Measurements from ENCODE around the gene BIRC3. TPM values are rescaled to one million over a fixed set of nuclear protein-coding genes. Genes with fewer than 3 reads are reported as not detected.

BIRC3 gene
- total and polyA plus RNA-seq, 2 donors (not counting 1 experiment from before 2014, with no cell fraction given), result 107 to 428 TPM

DNA sequence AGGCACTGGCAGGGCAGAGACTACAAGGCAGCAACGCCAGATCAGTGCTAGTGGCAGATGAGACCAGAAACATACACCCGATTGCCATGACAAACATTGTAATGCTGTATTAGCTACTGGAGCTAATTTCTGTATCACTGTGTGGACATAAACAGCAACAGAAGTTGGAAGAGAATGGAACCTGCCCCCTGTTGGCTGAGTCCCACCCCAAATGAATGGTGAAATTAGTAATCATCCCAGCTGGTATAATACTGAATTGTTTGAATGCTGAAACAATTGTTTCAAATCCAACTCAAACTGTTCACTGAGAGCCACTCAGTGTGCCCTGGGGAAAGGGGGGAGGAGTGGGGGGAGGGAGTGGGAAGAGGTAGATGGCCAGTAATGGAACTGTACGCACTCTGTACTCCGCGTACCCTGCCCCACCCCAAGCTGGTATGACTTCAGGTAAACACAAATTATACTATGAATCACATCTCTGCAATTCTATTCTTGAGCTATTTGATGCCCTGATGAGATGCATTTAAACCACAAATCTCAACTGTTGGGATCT, 11.2 kb upstream of the BIRC3 start:
- no peak for DNase-seq
- Histone ChIP-seq H3K27me3 (replicated peaks in 1 of 4; ENCODE audit: control extremely low read depth in 1 of 4, control insufficient read depth in 3 of 4, insufficient read depth in 4 of 4, low read length in 3 of 4) (no peaks in the 10 kb centered on the region), H3K36me3 (replicated peaks in 1 of 2; ENCODE audit: control extremely low read depth in 1 of 2, control insufficient read depth in 1 of 2, extremely low read depth in 1 of 2, insufficient read depth in 2 of 2, low read length in 1 of 2) (no peaks in the 10 kb centered on the region), H3K9me3 (ENCODE audit: control extremely low read depth in 1 of 3, control insufficient read depth in 2 of 3, insufficient read depth in 1 of 3, low read length in 2 of 3) (peaks cover 5 to 24% (median 15%) of the 10 kb centered on the region in 3 donors), H2AFZ (ENCODE audit: insufficient read depth, low read depth, low read length, poor library complexity, severe bottlenecking) (peak overlapping the region; percentile 57), H3K4me3 (ENCODE audit: control extremely low read depth in 1 of 5, extremely low read depth in 1 of 5, insufficient read depth in 1 of 5, low read depth in 2 of 5, low read length in 4 of 5) (peak overlapping the region in 2 of 5 experiments; percentile 16 to 42), H3K4me1 (ENCODE audit: control insufficient read depth in 2 of 2, insufficient read depth in 2 of 2, low read length in 2 of 2) (peaks cover 69 to 78% of the 10 kb centered on the region in 2 donors), H3K4me2 (replicated peaks; ENCODE audit: low read depth, low read length, poor library complexity, severe bottlenecking) (peak overlapping the region; percentile 71), H4K20me1 (ENCODE audit: control insufficient read depth, insufficient read depth, low read length, poor library complexity, severe bottlenecking) (no peaks in the 10 kb centered on the region), H3K27ac (ENCODE audit: low read length in 2 of 2) (peak overlapping the region; percentile 82 to 92), H3K9ac (ENCODE audit: low read length) (peak overlapping the region; percentile 47), H3K79me2 (ENCODE audit: control insufficient read depth, insufficient read depth, low read length) (peaks cover 63% of the 10 kb centered on the region)
- 53% methylated on average over 2 of the region's 5 CpGs for WGBS (ENCODE audit: insufficient coverage)
- ATAC-seq (ENCODE audit: low read depth), result peak; percentile 19
- no peak for TF ChIP-seq EZH2 (IDR thresholded peaks at IDR 0.05; ENCODE audit: borderline replicate concordance, insufficient read depth, low read depth, low read length, poor library complexity, severe bottlenecking)
- POLR2A ChIA-PET, result interaction anchor here (1.1 to 2.9 kb wide), 4 partner anchors 8 to 12 kb away, joined by 10 to 29 read pairs (median 16); no protein-coding TSS in a partner anchor
- H3K9me3 Mint-ChIP-seq (ENCODE audit: insufficient read depth), result peaks cover 6% of the 10 kb centered on the region
- peak overlapping the region; percentile 60 for H3K4me3 Mint-ChIP-seq
- no peaks in the 10 kb centered on the region for H3K27me3 Mint-ChIP-seq
- CTCF ChIA-PET, result interaction anchor here (1.1 to 17.9 kb wide), 8 partner anchors 9 to 38 kb away, joined by 3 to 588 read pairs (median 8); partner anchors contain the start of gene BIRC3
- intact Hi-C loops (cut with micrococcal nuclease), result loop anchor here (1.0 to 5.0 kb wide), 4 partner anchors 8 to 41 kb away; partner anchors contain the start of genes BIRC2 and BIRC3
- H3K27ac Mint-ChIP-seq, result peak overlapping the region; percentile 93
- peaks cover 66% of the 10 kb centered on the region for H3K4me1 Mint-ChIP-seq

DNA sequence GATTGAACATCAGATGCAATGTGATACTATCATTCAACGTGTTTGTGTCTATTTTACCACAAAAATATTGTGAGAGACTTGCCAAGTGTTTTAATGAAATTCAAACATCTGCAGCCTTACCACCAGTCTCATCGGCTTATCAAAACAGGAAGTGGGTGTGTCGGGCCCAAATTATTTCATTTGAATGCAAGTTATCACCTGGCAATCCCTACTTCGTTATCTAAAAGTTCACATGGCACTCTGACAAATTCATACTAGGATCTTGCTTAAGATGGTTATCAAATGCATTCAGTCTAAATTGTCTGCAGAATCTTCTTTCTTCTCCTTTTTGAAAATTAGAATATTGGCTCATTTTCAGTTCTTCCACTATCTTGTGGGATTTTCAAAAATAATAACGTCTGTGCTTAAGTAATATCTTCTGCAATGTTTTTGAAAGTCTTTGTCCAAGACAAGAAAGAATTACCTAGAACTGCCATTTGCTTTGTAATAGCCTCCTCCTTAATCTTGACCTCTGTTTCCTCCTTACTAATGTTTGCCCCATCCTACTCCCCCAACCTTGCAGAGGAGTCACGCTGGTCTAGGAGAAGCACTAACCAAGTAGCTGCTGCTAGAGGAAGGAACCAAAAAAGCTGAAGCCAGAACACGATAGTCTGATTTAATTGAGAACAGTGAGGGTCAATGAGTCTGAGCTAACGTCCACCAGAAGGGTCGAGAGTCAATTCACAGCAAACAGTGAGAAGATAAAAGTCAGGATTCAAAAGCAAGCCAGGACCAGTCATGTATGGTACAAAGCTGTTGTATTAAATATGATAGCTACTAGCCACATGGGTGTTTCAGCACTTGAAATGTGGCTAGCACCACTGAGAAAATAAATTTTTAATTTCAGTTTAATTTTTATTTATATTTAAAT, 10.2 kb upstream of the BIRC3 start:
- no peak for TF ChIP-seq EZH2 (IDR thresholded peaks at IDR 0.05; ENCODE audit: borderline replicate concordance, insufficient read depth, low read depth, low read length, poor library complexity, severe bottlenecking)
- TF ChIP-seq, protein P1, sequence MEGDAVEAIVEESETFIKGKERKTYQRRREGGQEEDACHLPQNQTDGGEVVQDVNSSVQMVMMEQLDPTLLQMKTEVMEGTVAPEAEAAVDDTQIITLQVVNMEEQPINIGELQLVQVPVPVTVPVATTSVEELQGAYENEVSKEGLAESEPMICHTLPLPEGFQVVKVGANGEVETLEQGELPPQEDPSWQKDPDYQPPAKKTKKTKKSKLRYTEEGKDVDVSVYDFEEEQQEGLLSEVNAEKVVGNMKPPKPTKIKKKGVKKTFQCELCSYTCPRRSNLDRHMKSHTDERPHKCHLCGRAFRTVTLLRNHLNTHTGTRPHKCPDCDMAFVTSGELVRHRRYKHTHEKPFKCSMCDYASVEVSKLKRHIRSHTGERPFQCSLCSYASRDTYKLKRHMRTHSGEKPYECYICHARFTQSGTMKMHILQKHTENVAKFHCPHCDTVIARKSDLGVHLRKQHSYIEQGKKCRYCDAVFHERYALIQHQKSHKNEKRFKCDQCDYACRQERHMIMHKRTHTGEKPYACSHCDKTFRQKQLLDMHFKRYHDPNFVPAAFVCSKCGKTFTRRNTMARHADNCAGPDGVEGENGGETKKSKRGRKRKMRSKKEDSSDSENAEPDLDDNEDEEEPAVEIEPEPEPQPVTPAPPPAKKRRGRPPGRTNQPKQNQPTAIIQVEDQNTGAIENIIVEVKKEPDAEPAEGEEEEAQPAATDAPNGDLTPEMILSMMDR (IDR thresholded peaks at IDR 0.05), result no peak
- intact Hi-C loops (cut with micrococcal nuclease), result loop anchor here (1.0 to 5.0 kb wide), 4 partner anchors 9 to 40 kb away; partner anchors contain the start of genes BIRC2 and BIRC3
- Histone ChIP-seq H3K79me2 (ENCODE audit: control insufficient read depth, insufficient read depth, low read length) (peaks cover 60% of the 10 kb centered on the region), H4K20me1 (ENCODE audit: control insufficient read depth, insufficient read depth, low read length, poor library complexity, severe bottlenecking) (no peaks in the 10 kb centered on the region), H3K4me2 (replicated peaks; ENCODE audit: low read depth, low read length, poor library complexity, severe bottlenecking) (peak overlapping the region; percentile 71), H3K27ac (ENCODE audit: low read length in 2 of 2) (peak overlapping the region; percentile 82 to 92), H3K36me3 (replicated peaks in 1 of 2; ENCODE audit: control extremely low read depth in 1 of 2, control insufficient read depth in 1 of 2, extremely low read depth in 1 of 2, insufficient read depth in 2 of 2, low read length in 1 of 2) (no peaks in the 10 kb centered on the region), H3K9me3 (ENCODE audit: control extremely low read depth in 1 of 3, control insufficient read depth in 2 of 3, insufficient read depth in 1 of 3, low read length in 2 of 3) (peaks cover 1 to 21% (median 10%) of the 10 kb centered on the region in 3 donors), H3K9ac (ENCODE audit: low read length) (peak overlapping the region; percentile 47), H3K4me3 (ENCODE audit: control extremely low read depth in 1 of 5, extremely low read depth in 1 of 5, insufficient read depth in 1 of 5, low read depth in 2 of 5, low read length in 4 of 5) (peak overlapping the region in 3 of 5 experiments; percentile 16 to 42 (median 27)), H3K27me3 (replicated peaks in 1 of 4; ENCODE audit: control extremely low read depth in 1 of 4, control insufficient read depth in 3 of 4, insufficient read depth in 4 of 4, low read length in 3 of 4) (no peaks in the 10 kb centered on the region), H3K4me1 (ENCODE audit: control insufficient read depth in 2 of 2, insufficient read depth in 2 of 2, low read length in 2 of 2) (peaks cover 68 to 77% of the 10 kb centered on the region in 2 donors), H2AFZ (ENCODE audit: insufficient read depth, low read depth, low read length, poor library complexity, severe bottlenecking) (peak overlapping the region; percentile 57)
- peak; percentile 74 for DNase-seq
- CTCF ChIA-PET, result interaction anchor here (1.2 to 17.9 kb wide), 6 partner anchors 8 to 20 kb away, joined by 4 to 588 read pairs (median 12); partner anchors contain the start of gene BIRC3
- Mint-ChIP-seq H3K9me3 (ENCODE audit: insufficient read depth) (no peaks in the 10 kb centered on the region), H3K4me1 (peaks cover 57% of the 10 kb centered on the region), H3K4me3 (peak overlapping the region; percentile 60), H3K27ac (peak overlapping the region; percentile 93), H3K27me3 (no peaks in the 10 kb centered on the region)
- POLR2A ChIA-PET, result interaction anchor here (0.6 to 2.9 kb wide), 6 partner anchors 8 to 22 kb away, joined by 3 to 29 read pairs (median 12); partner anchors contain the start of gene BIRC3
- 36% methylated on average over 3 of the region's 9 CpGs for WGBS (ENCODE audit: insufficient coverage)
- peak; percentile 82 for ATAC-seq (ENCODE audit: low read depth)

Measured in B cell (primary cell).